Stimulated activated CD4-positive, alpha-beta T cell treated with anti-CD3 and anti-CD28 coated beads, Interleukin-15, amount 100 ng/mL, for 48 hours (primary cell): ENCODE data around the gene LDLRAD4.

Experiments used
- DNase-seq, 2 donors: peaks; one replicate each; pipeline ENCODE4 v3.0.0-alpha.2; 2020; ENCODE audit warnings: low read depth in 2 of 2

Gene LDLRAD4

DNA sequence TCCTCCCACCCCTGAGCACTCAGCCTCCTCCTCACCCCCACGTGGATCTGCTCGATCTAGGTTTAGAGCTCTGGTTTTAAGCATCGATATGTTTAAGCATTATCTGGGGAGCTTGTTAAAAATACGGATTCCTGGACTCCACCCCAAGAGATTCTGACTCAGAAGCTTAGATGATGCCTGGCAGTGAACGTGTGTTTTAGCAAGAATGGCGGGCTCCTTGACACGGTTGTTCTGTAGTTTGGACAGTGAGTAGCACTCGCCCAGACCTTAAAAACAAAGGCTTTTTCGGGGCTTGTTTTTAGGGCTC lies 47.3 kb downstream of the LDLRAD4 start:
- no peak for DNase-seq

DNA sequence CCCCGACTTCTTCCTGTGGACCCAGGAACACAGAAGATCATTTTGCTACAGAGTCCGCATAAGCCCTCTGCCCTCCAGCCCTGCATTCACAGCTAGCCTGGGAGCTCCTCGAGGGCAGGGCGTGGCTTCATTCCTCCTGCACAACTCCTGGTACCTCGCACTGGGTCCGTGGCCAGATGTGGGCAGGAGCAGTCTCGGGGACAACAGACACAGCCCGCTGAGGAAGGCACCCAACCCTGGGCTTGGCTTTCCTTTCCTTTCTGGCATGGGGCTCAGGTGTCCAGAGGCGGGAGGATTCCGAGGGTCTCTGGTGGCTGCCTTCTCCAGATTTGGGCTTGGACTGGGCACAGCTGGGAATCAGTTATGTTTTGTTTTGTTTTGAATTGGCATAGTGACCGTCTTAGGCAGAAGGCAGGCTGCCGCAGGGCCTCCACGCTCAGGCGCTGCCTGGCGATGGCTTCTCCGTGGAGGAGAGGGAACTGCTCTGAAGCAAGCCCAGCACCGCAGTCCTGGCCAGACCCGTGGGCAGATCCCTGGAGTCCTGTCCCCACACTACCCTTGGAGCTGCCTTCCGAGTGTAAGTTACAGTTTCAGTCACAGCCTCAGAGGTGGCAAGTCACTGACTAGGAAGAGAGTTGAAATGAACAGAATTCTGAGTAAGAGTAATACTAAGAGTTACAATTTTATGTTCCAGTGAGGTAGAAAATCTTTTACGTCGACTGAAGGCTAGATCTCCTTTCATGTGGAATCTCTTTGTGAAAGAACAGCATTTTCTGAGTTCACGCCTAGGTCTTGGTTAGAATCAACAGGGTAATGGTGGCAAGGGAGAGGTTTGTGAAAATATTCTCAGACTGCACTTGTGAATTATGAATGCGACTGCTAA lies 47.9 kb downstream of the LDLRAD4 start:
- DNase-seq: peak in 1 of 2 donors; percentile 43

DNA sequence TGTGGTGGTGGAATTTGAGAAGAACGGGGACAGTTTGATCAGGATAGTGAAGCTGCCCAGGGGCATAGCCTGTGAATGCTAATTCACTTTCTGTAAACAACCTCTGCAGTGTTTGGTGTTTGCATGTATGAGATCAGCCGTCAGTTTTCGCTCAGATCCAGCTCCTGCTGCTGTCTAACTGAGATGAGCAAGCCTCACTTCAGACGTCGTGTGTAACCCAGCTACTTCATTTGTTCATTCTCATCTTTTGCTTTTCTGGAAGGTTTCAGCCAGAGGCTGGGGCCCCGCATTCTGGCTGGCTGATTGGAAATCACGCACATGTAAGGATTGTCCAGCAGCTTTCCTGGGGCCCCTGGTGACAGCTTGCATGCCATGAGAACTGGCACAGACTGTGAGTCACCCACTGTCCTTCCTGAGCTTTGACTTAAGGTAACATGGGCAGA lies 48.9 kb downstream of the LDLRAD4 start:
- DNase-seq: peak in 1 of 2 donors; percentile 24

DNA sequence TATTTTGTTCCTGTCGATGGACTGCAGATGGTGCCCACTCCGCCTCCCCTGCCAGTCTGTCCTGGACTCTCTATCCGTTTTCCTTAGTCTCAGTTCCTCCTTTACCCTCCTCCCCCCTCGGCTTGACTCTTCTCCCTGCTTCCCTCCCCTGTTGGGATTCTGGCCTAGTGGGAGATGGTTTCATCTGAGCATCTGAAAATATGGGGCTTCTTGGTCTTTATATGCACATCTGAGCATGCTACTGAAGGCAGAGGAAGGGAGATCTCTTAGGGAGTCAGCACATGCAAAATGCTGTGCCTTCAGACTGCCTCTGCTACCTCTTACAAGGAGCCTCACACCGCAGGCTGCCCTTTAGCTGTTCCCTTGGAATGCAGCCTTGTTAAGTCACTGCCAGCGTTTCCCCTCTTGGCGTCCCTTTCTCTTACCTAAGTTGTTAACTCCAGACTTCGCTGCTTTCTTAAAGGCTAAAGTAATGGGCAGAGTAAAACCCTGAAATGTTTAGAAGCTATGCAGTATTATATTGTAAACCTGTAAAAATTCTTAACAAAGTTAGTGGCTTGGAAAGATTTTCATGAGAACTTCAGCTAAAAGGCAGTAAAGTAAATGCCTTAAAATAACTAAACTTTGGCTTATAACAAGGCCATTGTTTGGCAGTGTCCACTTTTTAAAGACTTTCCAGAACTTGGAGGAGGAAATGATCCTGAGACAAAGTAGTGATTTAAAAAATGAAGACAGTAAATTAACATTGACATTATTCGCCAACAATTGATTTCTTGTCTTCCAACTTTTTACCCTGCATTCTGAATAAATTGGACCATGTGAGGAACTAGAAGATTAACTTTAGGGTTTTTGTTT lies 49.8 kb downstream of the LDLRAD4 start:
- DNase-seq: no peak

DNA sequence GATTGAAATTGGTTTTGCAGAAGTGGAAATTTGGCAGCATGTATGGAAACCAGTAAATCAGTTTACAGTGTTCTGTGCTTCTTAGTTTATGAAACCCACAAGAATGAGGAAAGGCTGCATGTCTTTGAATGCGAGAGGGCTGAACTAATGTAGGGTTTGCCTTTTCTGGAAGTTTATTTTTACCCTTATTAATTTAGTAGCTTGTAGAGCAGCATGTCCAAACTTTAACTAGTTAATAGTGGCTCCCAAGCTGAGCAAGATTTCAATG lies 50.4 kb downstream of the LDLRAD4 start:
- DNase-seq: no peak

DNA sequence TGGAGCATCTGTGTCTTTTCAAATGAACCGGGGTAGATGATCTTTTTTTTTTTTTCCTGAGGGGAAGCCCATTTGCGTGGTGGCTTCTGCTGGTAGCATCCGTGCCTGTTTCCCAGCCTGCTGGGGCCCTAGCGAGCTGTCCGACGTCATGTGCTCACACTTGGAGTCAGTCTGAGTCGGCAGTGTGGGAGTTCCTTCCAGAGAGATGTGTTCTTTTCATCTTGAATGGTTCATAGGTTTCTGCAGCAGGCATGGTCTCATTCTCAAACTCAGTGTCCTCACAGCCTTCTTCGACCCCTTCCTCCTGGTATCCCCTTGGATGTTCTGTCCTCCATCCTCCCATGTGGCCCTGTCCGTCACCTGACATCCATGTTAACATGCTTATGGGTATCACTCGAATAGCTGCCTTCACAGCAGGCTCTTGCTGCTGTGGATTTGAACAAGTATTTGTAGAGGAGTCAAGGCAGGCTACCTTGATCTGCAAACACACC lies 51.0 kb downstream of the LDLRAD4 start:
- DNase-seq: peak in 1 of 2 donors; percentile 38

DNA sequence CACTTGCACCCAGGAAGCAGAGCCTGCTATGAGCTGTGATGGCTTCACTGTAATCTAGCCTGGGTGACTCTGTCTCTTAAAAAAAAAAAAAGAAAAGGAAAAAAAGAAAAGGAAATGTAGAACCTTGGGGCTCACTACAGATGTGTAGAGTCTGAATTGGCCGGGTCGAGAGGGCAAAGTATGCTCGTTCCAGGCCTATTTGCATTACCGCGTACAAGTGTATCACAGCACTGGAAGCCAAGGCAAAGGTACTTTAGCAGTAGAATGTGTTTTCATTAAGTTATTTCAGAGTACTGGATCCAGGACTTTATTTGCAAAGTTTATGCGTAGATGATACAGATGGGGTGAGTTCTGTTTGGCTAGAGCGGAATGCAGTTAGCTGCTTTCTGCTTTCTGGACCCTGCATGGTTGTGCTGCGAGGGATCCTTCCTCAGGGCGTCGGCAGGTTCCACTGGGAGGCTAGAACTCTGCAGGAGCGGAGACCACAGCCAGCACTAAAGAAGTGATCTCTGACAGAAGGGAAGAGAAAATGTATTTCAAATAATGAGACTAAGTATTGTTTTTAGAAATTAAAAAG lies 51.8 kb downstream of the LDLRAD4 start:
- no peak for DNase-seq

DNA sequence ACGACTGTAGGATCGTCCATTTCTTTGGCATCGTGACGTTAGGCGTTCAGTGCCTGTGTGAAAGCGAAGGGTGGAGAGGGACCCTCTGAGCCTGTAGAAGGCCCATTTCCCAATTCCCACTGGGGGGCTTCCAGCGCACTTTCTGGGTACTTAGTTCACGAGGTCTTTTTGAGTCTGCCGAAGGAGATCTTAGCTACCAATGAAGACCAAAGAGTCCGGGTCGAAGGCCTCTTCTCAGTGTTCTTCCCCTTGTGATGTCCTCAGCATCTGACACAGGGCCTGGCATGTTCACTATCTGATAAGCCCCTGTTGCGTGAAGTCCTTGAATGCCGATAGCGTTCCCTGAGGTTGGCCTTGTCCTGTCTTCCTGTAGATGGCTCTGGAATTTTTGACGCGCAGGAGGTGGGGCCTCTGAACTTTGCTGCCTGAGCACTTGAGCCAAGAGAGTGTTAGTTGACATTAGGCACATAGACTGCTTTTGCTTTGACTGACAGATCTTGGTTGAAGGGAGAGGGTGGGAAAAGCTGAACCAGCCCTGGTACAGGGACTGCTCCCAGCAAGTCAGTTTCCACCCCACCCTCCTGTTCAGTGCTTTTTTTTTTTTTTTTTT lies 52.8 kb downstream of the LDLRAD4 start:
- DNase-seq: no peak

DNA sequence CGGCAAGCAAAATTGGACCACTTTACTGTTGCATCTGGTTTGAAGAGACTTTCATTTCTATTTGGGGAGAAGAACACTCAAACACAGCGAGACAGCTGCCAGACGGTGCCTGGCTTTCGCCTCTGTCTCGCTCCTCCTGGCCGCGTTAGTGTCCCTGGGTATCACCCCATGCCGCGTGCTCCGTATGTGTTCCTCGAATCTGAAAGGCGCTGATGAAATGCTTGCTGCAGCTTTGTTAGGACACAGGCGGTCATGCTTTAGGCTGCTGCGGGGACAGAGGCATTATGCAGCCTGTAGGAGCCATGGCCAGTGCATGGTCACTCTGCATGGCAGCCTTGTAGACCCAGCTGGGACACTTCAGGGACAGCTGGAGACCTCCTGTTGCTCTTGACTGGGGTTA lies 53.9 kb downstream of the LDLRAD4 start:
- DNase-seq: no peak

DNA sequence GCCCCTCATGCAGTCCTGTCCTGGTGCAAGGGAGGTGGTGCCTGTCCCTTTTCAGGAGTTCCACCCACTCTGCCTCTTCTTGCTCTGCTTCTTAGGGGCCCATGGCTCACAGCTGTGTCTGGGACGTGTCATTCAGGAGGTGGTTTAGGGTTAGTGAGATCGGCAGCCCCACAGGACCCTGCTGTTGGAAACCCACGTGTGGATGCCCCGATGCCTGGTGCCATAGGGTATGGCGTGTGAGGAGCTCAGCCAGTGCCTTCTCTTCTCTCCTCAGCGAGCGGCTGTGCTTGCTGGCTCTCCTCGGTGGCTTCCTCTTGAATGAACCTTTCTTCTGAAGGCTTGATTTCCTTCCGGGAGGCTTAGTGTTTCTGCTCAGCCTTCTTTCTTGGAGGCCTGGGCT lies 55.2 kb downstream of the LDLRAD4 start:
- no peak for DNase-seq

DNA sequence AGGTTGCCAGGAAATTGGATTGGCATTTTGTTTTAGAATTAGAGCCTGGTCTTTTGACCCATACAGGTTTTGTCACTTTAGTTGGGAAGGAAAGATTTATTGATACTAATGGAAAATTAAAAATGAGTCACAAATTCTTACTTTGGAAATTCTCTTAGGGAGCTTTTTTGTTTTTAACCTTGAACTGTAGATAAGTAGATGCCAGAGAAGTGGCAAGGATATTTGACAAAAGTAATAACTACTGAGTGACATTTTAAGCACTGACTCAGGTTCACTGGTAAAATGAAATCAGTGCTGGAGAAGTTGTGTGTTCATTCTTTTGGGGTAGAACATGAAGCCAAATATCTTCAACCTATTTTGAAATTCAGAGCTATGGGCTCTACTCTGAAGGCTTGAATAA lies 56.5 kb downstream of the LDLRAD4 start:
- DNase-seq: no peak

DNA sequence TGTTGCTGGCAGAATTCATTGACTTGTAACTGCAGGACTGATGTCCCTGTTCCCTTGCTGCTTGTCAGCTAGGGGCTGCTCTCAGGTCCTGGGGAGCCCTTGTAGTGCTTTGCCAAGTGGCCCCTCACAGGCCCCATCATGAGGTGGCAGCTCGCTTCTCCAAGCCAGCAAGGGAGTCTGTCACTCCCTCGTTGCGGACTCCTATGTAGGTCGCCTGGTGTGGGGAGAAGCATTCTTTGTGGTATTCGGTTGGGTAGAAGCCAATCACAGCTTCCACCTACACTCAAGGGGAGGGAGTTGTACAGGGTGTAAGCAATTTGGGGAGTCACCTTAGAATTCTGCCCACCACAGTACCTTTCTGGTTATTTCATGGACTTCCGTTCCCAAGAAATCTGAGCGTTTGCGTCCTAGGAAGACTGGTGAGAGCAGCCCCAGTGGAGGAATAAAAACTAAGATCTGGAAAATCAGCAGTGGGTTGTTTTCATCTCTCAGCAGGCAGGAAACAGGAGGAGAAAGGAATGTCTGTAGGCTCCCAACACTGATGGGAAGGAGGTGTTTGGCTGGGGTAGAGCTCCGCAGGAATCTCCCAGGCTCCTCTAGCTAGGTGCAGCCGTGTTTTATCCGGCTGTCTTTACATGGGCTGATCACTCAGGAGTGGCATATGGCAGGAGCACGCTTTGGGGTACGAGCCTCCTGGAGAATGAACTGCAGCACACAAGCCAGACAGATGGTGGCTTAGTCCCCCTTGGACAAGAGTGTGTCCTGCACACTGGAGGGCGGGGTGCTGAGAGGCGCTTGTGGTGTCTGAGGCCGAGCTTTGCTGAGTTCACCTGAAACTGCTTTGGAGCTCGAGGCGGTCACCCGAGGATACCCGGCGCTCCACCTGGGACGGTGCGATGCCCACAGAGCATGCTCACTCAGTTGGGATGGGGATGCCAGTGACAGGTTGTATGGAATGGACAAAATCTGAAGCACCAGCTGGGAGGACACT lies 58.3 kb downstream of the LDLRAD4 start:
- no peak for DNase-seq

DNA sequence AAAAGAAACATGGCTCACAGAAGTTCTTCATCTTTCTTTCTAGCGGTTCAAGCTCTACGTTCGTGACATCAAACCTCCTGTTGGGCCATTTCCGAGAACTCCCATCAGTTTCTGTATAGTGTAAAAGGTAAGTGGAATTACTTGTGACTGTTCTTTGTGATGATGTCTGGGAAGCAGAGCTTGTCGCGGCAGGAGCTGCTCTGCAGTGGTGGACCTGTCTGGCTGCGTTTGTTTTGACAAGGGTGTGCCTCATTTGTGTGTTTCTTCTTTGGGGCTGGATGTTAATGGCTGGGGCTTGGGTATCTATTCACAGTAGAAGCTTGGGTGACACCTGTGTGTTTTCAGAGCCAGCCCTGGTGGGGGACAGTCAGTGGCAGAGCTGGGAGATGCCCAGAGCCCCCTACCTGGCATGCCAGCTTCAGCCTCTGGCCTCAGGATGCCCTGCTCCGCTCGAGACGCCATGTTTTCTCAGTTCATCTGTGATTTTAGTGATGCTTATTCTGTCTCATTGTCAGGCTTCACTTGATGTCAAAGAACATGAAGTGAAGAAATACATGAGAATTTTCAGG lies 59.6 kb downstream of the LDLRAD4 start:
- no peak for DNase-seq

DNA sequence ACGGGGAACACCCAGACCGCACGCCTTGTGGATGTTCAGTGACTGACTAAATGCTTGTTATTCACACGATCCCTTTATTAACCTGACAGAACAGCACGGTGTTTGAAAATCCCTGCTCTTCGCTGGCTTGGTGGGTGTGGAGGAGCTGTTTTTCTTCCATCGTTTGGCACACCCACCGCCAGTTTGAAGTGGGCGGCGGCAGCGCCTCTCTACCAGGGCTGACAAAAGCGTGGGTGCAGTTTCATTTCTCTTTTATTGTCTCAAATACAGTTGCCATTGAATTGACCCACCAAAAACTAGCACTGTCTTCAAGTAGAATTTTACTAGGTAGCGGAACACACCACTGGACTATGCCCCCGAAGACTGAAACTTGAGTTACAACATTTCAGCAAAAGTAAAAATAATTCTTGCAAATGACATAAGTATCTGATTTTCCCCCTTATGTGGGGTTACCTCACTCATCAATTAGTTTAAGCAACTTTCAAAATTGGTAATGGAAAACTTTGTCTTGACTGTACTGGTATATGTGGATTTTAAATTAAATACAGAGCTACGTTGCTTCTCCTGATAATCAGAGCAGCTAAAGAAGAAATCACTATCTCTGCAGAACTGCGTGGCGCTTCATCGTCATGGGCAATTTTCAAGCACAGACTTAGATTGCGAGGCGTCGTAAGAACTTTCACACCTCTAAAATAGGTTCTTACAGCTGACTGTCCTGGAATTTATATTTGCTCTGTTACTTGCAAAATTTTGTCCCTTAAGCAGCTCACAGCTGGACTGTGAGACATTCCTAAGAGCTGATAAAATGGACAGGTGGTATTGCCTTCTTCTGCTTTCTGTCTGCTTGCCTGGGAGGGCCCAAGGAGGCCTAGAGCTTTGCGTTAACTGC lies 60.9 kb downstream of the LDLRAD4 start:
- peak in 1 of 2 donors; percentile 28 for DNase-seq

DNA sequence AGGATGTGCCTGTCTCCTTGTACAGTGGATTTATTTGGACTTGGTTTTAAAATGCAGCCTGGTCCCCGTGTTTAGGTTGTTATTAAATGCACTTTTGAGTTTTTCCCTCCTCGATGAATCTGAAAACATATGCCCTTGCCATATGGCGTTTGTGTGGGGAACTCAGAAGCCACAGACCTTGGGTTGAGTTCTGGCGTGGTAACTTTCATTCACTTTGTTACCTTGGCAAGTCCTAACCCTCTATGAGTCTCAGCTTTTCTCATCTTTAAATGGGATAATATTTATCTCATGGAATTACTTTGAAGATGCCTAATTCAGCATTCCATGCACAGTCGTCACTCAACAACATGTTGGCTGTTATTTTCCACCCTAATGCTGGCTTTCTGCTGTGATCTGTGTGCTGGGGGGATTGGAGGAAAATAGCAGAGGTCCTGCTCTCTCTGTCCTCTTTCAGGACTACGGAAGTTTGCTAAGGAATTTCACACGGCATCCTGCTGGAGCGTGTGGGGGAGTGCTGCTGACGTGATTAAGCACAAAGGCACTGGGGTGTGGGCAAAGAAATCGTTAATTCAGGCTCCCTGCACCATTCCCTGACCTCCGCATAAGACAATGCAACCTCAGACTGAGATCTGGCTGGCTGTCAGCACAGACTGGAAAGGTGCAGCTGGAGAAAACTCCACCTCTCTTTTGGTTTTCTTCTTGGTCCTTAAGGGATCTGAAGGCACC lies 61.7 kb downstream of the LDLRAD4 start:
- no peak for DNase-seq

DNA sequence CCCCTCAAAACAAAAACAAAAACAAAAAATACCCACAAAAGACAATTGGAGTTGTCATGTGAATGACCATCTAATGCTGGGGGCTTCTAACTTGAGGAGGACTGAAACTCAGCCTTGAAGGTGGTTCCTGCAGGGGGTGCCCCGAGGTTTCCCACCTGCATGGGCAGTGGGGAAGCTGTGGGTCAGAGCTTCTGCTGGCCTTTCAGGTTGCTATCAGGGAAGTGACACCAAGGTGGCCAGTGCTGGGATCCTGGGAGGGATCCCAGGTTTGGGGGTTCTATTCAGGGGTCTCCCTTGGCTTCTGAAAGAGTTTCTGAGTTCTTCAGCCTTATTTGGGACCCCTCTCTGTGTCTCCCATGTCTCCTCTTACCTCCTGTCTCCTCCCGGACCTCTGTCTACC lies 62.8 kb downstream of the LDLRAD4 start:
- no peak for DNase-seq

DNA sequence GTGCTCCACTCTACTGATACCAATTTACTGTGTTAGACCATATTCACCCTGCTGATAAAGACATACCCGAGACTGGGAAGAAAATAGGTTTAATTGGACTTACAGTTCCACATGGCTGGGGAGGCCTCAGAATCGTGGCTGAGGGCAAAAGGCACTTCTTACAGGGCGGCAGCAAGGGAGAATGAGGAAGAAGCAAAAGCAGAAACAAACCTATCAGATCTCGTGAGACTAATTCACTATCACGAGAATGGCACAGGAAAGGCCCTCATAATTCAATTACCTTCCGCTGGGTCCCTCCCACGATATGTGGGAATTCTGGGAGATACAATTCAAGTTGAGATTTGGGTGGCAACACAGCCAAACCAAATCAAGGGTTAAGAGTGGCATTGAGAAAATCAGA lies 65.2 kb downstream of the LDLRAD4 start:
- DNase-seq: no peak

DNA sequence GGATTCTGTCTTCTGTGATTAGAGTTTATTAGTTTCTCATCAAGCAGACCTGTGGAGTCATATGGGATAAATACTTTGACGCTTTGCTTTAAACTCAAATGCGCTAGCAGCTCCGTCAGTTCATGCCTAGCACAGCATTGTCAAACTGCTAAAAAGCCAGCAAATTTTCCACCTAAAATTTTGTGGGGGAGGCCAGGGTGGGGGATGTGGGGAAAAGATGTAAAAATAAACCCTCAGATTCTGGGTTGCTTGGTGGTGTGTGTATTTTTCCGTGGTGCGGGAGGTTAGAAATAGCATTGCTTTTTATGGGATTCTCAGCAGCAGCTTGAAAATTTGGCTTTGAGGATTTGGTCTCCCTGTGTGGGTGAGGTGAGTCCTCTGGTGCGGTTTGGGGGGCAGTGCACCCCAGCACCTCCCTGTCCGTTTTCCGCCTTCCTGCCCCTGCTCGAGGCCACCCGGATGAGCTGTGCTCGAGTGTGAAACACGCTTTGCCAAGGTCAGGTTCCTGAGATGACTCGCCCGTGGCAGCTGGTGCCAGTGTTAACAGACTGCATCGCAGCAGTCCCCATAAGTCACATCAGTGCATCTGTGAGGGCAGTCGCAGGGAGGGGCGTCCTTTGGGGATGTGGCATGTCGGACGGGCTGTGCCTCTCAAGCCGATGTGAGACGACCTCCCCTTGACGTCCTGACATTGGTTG lies 65.9 kb downstream of the LDLRAD4 start:
- peak in 1 of 2 donors; percentile 31 for DNase-seq
